ENCODE measurements around the gene EFCAB13.

The EFCAB13 gene

DNA sequence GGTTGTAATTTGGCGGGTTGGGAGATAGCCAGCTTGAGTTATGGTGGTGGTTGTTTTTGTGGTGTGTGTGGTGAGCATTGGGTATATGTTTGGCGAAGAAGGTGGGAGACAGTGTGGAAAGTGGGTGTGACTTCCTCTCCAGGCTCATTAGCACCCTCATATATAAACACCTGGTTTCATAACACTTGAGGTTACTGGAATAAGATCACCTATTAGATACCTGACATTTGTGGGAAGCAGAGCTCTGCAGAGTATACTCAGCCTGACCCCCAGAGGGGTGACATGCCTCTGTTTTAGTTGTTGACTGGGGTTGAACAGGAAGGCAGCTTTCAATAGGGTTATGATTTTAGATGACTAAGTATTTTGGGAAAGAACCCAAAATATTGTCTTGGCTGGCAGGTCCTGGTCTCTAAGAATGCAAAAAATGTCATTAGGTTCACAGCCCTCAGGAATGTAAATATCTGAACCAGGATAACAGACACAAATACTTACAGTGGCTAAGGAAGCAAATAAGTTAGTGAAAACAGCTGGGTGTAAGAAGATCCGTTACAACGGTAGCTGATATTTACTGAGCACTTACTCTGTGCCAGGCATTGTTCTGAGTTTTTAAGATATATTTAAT, 18.3 kb upstream of the EFCAB13 start:
- Histone ChIP-seq H3K4me2 (no peak overlapping the region), H3K4me3 (IDR thresholded peaks at IDR 0.05; ENCODE audit: insufficient read depth, low read depth, low read length) (no peak overlapping the region), H3K4me1 (ENCODE audit: low read depth, poor library complexity, severe bottlenecking) (peaks cover 13% of the 10 kb centered on the region), H3K9ac (no peak overlapping the region), H3K27ac (no peak overlapping the region), H3K27me3 (ENCODE audit: insufficient read depth, low read depth) (no peaks in the 10 kb centered on the region), H4K20me1 (ENCODE audit: insufficient read depth) (no peaks in the 10 kb centered on the region), H3K36me3 (ENCODE audit: insufficient read depth) (no peaks in the 10 kb centered on the region), H2AFZ (ENCODE audit: low read depth) (no peak overlapping the region), H3K79me2 (ENCODE audit: insufficient read depth, low read depth) (no peaks in the 10 kb centered on the region)
- TF ChIP-seq, protein P1, sequence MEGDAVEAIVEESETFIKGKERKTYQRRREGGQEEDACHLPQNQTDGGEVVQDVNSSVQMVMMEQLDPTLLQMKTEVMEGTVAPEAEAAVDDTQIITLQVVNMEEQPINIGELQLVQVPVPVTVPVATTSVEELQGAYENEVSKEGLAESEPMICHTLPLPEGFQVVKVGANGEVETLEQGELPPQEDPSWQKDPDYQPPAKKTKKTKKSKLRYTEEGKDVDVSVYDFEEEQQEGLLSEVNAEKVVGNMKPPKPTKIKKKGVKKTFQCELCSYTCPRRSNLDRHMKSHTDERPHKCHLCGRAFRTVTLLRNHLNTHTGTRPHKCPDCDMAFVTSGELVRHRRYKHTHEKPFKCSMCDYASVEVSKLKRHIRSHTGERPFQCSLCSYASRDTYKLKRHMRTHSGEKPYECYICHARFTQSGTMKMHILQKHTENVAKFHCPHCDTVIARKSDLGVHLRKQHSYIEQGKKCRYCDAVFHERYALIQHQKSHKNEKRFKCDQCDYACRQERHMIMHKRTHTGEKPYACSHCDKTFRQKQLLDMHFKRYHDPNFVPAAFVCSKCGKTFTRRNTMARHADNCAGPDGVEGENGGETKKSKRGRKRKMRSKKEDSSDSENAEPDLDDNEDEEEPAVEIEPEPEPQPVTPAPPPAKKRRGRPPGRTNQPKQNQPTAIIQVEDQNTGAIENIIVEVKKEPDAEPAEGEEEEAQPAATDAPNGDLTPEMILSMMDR (conservative IDR thresholded peaks at IDR 0.05; ENCODE audit: low read depth, low read length), result no peak

DNA sequence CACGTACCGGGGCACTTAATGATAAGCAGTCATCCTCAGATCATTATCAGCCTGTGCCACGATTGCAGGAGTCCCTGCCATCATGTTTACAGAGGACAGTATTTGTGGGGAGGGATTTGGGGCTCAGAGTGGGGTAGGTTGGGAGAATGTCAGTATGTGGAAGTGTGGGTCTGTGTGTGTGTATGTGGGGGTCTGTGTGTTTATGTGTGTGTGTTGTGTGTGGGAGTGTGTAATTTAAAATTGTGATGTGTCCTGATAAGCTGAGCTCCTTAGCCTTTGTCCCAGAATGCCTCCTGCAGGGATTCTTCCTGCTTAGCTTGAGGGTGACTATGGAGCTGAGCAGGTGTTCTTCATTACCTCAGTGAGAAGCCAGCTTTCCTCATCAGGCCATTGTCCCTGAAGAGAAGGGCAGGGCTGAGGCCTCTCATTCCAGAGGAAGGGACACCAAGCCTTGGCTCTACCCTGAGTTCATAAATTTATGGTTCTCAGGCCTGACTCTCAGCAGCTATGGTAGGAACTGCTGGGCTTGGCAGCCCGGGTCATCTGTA, 13.5 kb upstream of the EFCAB13 start:
- Histone ChIP-seq H3K9ac (no peak overlapping the region), H3K4me1 (ENCODE audit: low read depth, poor library complexity, severe bottlenecking) (peaks cover 9% of the 10 kb centered on the region)

DNA sequence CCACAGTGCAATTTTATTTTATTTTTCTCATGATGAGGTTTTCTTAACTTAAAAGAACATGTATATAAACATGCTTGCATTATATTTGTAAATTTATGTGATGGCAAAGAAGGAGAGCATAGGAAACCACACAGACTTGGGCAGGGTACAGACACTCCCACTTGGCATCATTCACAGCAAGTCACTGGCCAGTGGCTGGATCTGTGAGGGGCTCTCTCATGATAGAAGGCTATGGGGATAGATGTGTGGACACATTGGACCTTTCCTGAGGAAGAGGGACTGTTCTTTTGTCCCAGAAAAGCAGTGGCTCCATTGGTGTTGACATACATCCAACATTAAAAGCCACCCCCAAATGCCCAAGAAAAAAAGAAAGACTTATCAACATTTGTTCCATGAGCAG, 12.3 kb upstream of the EFCAB13 start:
- H3K27ac ChIP-seq, result no peak overlapping the region

More for the DNA sequence above, 13.5 kb upstream of the EFCAB13 start:
- no peak overlapping the region for H2AFZ ChIP-seq (ENCODE audit: low read depth)
- H3K79me2 ChIP-seq (ENCODE audit: insufficient read depth, low read depth), result no peaks in the 10 kb centered on the region
- H3K27me3 ChIP-seq (ENCODE audit: insufficient read depth, low read depth), result no peaks in the 10 kb centered on the region
- no peaks in the 10 kb centered on the region for H4K20me1 ChIP-seq (ENCODE audit: insufficient read depth)
- H3K27ac ChIP-seq, result no peak overlapping the region
- no peak overlapping the region for H3K4me2 ChIP-seq
- TF ChIP-seq, protein P1 (conservative IDR thresholded peaks at IDR 0.05; ENCODE audit: low read depth, low read length), result no peak
- H3K36me3 ChIP-seq (ENCODE audit: insufficient read depth), result no peaks in the 10 kb centered on the region
- H3K4me3 ChIP-seq (IDR thresholded peaks at IDR 0.05; ENCODE audit: insufficient read depth, low read depth, low read length), result no peak overlapping the region

DNA sequence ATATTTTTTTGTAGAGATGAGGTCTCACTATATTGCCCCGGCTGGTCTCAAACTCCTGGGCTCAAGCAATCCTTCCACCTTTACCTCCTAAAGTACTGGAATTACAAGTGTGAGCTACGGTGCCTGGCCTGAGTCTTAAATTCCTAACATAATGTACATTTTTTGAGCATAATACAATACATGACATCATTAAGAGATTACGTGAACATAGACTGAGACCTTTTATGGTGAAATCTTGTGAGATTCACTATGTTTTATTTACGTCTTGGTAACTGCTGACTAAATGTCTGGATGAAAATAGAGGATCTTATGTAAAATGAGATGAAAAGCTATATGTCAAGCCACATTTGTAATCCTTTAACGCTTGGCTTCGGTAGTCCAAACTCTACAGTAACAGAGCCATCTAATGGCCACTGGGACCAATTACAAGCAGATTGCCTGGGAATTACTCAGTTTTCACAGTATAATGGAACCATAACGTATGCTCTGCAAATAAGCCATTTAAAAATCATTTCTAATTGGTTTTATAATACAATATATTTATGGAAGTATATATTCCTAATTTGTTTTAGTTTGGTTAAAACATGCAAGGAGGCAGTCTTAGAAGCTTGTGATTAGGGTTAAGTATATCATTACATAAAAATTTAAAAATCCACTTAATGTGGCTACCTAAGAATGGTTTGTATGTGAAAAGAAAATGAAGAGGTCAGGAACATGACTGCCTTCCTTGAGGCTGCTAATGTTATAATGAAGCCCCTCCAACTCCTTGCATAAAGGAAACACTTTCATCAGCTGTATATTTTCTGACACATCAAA, 8.1 kb upstream of the EFCAB13 start:
- Histone ChIP-seq H3K27ac (no peak overlapping the region), H3K9ac (no peak overlapping the region), H3K4me1 (ENCODE audit: low read depth, poor library complexity, severe bottlenecking) (peaks cover 3% of the 10 kb centered on the region), H3K27me3 (ENCODE audit: insufficient read depth, low read depth) (no peaks in the 10 kb centered on the region), H3K4me3 (IDR thresholded peaks at IDR 0.05; ENCODE audit: insufficient read depth, low read depth, low read length) (no peak overlapping the region), H3K79me2 (ENCODE audit: insufficient read depth, low read depth) (no peaks in the 10 kb centered on the region), H3K4me2 (no peak overlapping the region), H3K36me3 (ENCODE audit: insufficient read depth) (no peaks in the 10 kb centered on the region), H2AFZ (ENCODE audit: low read depth) (no peak overlapping the region), H4K20me1 (ENCODE audit: insufficient read depth) (no peaks in the 10 kb centered on the region)
- TF ChIP-seq, protein P1 (conservative IDR thresholded peaks at IDR 0.05; ENCODE audit: low read depth, low read length), result no peak; the same call in none of the 2 replicates

More for the DNA sequence above, 12.3 kb upstream of the EFCAB13 start:
- no peaks in the 10 kb centered on the region for H3K27me3 ChIP-seq (ENCODE audit: insufficient read depth, low read depth)
- no peak overlapping the region for H3K9ac ChIP-seq
- H3K79me2 ChIP-seq (ENCODE audit: insufficient read depth, low read depth), result no peaks in the 10 kb centered on the region
- H4K20me1 ChIP-seq (ENCODE audit: insufficient read depth), result no peaks in the 10 kb centered on the region
- H3K4me3 ChIP-seq (IDR thresholded peaks at IDR 0.05; ENCODE audit: insufficient read depth, low read depth, low read length), result no peak overlapping the region
- no peak overlapping the region for H2AFZ ChIP-seq (ENCODE audit: low read depth)
- H3K36me3 ChIP-seq (ENCODE audit: insufficient read depth), result no peaks in the 10 kb centered on the region
- TF ChIP-seq, protein P1 (conservative IDR thresholded peaks at IDR 0.05; ENCODE audit: low read depth, low read length), result no peak
- no peak overlapping the region for H3K4me2 ChIP-seq
- H3K4me1 ChIP-seq (ENCODE audit: low read depth, poor library complexity, severe bottlenecking), result peaks cover 3% of the 10 kb centered on the region

Data from KMS-11 (cell line).